Occipital lobe (tissue), 2 donors: ENCODE results near the gene CD164L2. TPM values are rescaled to one million over a fixed set of nuclear protein-coding genes. Genes with fewer than 3 reads are reported as not detected.

ENCODE experiments used
- DNase-seq: peaks from one replicate; lab custom pipeline; 2025; lab: John Stamatoyannopoulos, UW
- total RNA-seq: library from RNA; depleted of rRNA; stranded (reverse); fragments of >200 nt; gene quantifications from one replicate; pipeline ENCODE4 v1.2.3, GENCODE V29; 2014

CD164L2 gene
- total RNA-seq, 1 donor from 2014 or later: not detected

DNA sequence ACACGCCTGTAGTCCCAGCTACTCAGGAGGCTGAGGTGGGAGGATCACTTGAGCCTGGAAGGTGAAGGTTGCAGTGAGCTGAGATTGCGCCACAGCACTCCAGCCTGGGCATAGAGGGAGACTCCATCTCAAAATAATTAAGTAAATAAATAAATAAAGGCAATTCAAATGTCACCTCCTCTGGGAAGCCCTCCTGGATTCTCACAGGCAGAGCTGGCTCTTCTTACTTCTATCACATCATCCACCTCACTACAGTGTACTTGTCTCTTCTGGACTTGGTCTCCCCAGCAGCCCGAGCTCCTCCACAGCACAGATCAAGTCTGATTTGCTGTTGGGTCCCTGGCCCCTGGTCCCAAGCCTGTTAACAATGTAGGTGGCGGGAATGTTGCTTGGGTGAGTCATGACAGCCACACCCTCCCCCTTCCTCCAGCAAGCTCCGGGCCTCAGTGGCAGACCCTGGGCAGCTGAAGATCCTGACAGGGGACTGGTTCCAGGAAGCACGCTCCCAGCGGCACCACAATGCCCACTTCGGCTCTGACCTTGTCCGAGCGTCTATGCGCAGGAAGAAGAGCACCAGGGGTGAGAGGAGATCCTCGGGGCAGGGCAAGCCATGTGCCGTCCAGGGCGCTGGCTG is 36.0 kb downstream of the CD164L2 start:
- DNase-seq: no peak

DNA sequence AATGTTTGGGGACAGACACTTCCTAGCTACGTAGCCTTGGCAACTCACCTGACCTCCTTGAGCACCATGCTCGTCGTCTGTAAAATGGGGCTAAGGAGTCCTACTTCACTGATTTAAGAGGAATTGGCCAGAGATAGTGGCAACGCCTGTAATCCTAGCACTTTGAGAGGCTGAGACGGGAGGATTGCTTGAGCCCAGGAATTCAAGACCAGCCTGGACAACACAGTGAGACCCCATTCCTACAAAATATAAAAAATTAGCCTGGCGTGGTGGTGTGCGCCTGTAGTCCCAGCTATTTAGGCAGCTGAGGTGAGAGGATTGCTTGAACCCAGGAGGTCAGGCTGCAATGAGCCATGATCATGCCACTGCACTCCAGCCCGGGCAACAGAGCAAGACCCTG is 36.8 kb downstream of the CD164L2 start:
- no peak for DNase-seq

DNA sequence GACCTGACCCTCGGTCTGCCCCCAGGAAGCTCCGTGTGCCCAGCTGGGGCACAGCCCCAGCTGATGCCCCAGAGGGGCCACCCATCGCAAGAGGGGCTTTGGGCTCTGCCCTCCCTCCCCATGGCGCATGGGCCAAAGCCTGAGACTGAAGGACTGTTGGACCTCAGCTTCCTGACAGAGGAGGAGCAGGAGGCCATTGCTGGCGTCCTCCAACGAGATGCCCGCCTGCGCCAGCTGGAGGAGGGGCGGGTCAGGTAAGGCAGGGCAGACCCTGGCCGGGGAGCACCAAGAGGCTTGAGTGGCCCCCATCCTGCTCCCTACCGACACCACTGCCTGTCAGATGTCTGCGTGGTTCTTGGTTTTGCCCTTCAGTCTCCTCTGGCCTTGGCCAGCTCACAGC is 37.9 kb downstream of the CD164L2 start:
- no peak for DNase-seq

DNA sequence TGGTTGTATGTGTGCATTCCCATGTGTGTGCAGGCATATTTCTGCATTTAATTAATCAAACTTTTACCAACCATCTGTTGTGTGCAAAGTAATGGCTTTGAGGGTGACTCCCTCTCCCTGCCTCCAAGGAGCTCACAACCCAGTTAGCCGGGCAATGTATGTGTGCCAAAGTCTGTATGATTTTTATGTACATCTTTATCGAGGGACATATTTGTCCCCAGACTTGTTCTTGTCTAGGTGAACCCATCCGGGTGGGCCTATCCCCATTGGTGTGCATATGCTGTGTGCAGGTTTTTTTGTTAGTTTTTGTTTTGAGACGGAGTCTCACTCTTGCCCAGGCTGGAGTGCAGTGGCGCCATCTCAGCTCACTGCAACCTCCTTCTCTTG is 39.5 kb downstream of the CD164L2 start:
- DNase-seq: no peak

DNA sequence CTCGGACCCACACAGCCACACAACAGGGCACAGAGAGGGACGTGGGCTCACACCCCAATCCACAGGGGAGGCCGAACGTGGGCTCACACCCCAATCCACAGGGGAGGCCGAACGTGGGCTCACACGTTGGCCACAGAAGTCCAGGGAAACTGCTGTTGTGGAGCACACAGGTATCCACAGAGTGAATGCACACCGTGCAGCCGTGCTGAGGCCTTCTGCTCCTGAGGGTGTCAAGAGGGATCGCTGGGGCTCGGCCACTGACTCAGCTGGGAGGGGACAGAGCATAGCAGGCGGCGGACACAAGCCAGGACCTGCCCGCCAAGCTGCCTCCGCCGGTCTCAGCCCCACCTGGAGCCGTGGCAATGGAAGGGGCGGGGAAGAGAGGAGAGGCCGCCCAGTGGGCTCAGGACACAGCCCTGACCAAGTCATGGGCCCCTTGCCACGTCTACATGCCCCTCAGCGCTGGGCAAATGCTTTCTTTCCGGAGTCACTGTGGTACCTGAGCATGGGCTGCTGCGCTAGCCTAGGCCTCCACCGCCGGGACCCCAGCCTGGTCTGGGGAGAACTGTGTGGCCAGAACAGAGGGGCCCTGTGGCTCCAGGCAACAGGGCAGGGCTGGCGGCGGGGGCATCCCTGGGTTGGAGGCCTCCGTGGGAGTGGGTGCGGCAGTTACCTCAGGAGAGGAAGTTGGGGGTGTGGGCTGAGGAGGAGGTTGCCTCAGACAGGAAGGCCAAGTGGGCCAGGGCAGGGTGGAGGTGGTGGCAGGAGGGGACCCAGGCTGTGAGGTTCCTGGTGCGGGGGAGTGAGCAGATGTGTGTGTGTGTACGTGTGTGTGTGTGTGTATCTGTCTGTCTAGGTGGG is 40.1 kb downstream of the CD164L2 start:
- DNase-seq: no peak

DNA sequence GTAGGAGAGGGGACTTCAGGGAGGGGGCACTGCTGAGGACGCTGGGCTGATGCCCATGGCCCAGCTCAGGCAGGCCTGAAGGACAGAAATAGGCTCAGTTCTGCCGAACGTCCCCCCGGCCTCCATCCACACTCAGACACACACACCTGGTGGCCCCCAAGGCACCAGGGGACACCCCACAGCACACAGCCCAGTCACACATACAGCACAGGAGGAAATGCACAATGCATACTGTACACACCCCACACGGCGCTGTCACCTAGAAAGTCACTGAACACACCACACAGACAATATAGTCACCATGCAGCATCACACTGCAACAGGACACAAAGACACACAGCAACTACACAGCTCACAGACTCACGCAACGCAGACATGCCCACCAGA is 40.7 kb downstream of the CD164L2 start:
- DNase-seq: no peak

DNA sequence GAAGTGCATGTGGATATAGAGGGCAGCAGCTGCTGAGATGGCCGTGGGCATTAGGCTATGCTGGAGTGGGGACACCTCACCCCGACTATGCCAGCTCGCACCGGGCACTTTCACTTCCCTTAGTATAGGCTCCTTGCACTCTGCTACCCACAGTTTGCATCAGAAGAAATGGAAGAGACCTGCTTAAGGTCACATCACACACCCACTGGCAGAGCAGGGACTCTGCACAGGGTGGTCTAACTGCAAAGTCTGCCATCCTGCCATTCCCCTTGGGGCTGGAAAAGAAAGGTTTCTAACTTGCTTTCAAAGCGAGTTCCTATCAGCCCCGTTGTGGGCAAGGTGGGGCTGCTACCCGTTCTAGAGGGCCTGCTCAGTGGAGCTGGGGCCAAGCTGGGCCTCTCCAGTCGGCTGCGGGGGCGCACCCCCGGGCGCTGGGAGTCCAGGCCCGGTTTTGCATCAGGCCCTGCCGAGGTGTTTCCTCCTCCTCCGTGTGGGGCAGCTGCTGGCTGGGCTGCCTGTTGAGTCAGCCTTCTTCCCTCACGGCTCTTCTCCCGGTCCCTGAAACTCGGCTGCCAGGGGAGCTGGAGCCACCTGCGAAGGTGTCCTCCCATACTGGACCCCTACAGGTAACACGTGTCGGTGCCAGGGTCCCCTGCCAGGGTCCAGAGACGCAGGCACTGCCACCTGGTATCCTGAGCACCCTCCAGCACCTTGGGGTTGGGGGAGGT is 41.4 kb downstream of the CD164L2 start, which contains the start of gene SYTL1:
TSS of gene SYTL1 (plus strand) at position 498 of the 728 bp plus-strand sequence. CDS start 3,313 bp downstream, outside the sequence.
- DNase-seq: peak; percentile 30

DNA sequence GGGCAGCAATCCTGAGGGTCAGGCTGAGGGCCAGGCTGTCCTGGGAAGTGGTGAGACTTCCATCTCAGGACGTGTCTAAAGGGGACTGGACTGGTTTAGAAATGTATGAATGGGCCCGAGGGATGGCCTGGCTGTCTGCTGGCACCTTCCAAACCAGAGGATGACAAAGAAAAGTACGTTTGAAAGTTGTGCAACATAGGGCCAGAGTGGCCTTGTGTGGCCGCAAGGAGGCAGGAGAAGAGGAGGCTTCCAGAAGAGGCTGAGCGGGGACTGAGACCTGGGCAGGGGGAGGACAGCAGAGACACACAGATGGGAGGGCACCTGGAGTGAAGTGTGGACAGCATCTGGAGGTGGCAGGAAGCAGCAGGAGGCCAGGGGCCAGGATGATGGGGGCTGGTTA is 43.9 kb downstream of the CD164L2 start:
- DNase-seq: no peak

DNA sequence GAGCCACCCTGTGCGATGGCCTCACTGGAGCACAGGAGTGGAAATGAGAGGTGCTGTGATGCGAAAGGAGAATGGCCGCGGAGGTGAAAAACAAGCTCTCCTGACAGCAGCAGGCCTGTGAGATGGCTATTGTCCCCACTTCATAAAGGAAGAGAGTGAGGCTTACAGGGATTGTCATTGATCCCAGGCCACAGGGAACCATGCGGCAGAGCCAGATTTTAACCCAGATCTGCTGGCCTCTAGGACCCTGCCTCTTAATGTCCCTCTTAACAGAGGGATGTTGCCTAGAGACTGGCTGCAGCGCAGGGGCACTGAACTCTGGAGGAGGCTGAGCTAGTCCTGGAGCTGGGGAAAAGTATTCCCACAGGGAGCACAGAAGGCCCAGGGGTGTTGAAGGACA is 44.4 kb downstream of the CD164L2 start:
- DNase-seq: no peak

DNA sequence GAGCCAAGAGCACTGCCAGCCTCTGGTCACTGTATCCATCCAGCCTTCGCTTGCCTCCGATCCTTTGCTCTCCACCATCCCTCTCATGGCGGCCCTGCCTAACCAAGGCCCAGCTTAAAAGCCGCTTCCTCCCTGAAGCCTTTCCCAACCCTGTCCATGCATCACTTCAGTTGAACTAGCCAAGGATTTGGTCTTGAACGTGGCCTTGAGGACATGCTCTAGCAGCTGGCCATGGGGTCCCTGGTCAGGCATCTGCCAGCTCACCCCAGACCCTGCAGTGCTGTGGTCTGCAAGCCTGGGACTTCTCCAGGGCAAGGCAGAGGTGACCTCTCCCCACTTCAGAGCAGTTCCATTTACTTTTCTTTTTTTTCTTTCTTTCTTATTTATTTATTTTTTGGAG is 46.4 kb downstream of the CD164L2 start:
- DNase-seq: no peak

DNA sequence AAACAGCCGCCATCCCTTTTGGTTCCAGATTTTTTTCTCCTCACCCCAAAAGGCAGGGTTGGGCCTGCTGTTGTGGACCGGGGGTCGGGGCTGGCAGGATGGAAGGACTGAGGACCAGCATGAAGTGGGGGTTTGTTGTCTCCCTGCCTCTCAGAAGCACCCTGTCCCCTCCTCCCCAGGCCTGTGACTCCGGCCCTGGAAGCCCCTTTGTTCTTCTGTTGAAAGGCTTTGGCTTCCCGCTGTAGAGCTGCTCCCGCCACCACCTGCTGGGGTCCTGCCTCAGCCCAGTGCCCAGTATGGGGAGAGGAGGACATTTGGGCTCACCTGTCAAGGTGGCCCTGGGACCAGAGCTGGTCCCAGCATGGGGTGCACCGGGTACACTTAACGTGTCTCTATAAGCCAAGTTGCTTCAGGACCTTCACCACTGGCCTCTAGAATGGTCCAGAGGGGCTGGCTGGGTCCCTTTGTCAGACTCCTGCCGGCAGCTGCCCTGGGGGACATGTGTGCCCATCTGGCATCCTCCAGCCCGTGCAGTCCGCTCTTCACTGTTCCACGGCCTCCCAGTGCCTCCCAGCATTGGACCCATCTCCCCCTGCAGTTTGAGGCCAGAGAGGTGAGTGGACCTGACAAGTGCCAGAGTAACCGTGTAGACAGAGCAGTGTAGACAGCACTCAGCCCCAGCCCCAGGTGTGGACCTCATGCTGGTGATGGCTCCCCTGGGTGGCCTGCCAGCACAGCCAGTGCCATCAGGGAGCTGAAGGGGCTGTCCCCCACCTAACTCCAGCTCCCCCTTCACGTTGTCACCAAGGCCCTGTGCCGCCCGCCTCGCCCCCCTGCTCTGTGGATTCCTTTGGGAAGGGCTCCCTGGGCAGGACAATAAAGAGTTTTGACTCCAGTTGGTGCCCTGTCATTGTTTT is 47.4 kb downstream of the CD164L2 start:
- DNase-seq: no peak

DNA sequence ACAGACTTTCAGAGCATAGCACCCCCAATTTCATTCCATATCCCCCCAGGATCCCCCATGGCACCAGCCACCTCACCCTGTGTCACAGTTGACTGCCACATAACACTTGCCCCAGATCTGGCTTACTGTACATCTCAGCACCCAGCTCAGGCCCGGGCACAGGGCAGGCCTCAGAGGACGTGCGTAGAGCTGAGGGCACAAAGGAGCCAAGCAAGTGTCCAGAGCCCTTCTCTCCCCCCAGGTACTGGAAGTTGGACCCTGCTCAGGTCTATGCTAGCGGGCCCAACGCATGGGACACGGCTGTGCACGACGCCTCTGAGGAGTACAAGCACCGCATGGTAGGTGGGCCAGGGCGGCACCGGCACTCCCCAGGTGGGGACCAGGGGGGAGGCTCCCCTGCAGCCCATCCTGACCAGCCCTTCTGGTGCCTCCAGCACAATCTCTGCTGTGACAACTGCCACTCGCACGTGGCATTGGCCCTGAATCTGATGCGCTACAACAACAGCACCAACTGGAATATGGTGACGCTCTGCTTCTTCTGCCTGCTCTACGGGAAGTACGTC is 49.3 kb downstream of the CD164L2 start:
- no peak for DNase-seq

DNA sequence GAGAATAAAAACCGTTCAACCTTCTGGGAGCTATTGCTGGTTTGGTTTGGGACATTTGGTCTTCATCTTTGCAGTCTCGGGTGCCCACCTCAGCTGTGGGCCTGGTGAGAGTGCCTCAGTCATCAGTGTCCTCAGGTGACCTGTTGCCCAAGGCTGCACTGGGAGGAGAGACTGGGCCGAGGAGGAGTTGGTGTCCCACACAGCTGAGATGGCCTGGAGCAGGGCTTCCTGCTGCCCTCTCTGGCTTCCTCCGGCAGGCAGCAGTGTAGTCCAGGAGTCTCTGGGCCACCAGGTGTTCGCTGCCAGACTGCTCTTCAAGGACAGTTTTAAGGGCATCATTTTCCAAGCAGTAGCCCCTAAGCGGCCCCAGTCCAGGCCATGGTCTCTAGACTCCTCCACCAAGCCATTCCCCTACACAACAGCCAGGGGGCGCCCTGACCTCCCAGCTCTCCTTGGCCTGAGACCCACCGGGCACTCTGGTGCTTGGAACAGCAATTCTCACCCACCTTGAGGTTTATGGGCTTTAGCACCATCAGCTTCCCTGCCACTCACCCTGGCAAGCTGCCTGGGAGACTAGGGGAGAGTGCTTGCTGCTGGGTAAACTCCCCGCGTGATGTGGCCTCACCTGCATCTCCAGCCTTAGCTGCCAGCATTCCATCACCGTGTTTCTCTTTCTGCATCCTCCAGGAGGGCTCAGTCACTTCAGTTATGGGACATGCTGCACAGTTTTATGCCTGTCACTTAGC is 50.4 kb downstream of the CD164L2 start:
- DNase-seq: no peak

DNA sequence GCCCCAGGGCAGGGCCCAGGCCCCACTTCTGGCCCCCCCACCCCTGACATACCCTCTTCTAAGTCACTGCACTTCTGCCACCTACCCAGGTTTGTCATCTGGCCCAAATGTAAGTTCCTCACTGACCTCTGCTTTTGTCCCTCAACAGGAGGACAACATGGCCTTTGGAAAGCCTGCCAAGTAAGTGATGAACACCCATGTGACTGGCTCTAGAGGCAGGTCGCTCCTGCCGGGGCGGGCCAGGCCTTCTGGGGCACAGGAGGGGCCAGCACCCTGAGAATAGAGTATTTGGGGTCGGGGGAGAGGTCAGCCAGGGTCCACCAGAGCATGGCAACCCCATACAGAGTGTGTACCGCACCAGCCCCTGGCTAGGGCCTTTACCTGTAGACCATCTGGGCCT is 51.2 kb downstream of the CD164L2 start:
- DNase-seq: no peak

DNA sequence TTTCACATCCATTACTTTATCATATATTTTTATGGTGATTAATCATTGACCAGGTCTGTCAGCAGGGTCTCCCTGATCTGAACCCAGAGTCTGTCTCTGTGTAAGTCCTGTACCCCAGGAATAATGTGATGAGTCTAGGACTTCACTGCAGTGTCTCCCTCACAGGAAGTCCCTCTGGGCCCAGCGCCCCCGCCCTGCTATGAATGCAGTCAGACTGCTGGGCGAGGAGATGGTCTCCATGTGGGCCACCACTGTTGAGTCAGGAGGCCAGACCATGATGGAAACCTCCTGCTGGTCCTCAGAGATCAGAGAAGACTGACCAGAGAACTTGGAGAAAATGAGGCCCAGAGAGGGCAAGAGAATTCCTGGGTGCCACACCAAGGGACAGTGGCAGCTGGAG is 51.7 kb downstream of the CD164L2 start:
- no peak for DNase-seq

DNA sequence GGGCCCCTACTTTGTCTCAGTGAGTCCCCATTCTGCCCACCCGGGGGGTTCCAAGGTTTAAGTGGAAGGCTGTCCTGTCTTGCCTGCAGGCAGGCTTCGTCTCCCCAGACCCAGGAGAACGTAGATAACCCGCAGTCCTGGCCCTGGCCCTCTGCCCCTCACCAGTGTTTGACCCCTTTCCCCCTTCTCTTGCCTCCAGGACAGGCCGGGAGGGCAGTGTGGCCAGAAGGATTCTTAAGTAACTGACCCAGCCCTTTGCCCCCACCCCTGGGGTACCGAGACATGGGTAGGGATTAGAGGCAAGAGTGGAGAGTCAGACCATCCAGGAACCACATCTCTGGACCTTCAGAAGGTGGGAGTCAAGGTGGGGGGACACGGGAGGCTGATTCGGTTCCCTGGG is 52.3 kb downstream of the CD164L2 start:
- no peak for DNase-seq
